Endothelial cell of umbilical vein (primary cell): ENCODE data around the gene CSRP1. TPM values are rescaled to one million over a fixed set of nuclear protein-coding genes. Genes with fewer than 3 reads are reported as not detected.

Experiments
- BruUV-seq: library from RNA; stranded (reverse); fragments of 400-500 nt; replicated peaks from 2 replicates; lab custom pipeline; 2021; lab: Mats Ljungman, UMichigan
- CTCF ChIA-PET: fragments of 300-600, 350-600 bp; sonication (Branson Sonifier 250); formaldehyde crosslinking; loops from one replicate; lab custom pipeline; 2021; ENCODE audit warnings: antibody characterized with exemption, inconsistent platforms; lab: Charles Lee
- POLR2A ChIA-PET: fragments of 300-600, 350-600 bp; sonication (Branson Sonifier 250); formaldehyde crosslinking; loops from one replicate; lab custom pipeline; 2021; ENCODE audit warnings: antibody characterized with exemption, inconsistent platforms; lab: Charles Lee
- DNase-seq: peaks from one replicate; pipeline ENCODE4 v3.0.0-alpha.2; 2011; ENCODE audit warnings: low read depth, low spot score
- FAIRE-seq: peaks from 2 replicates; lab custom pipeline; 2011; peaks lifted over from hg19 to GRCh38; lab: Jason Lieb, UNC
- H2AFZ ChIP-seq: 2 replicates; pipeline ENCODE4 v1.6.0; 2012; ENCODE audit warnings: low read depth, low read length, control low read depth, inconsistent platforms
- H3K27ac ChIP-seq: 2 replicates; pipeline ENCODE4 v1.5.1; 2011; ENCODE audit warnings: low read depth, mild to moderate bottlenecking, control low read depth, low read length, moderate library complexity; ENCODE audit not compliant: insufficient read depth
- H3K27me3 ChIP-seq, 2 experiments: 2 replicates each; pipeline versions ENCODE4 v1.6.0 to v1.6.1; 2011; ENCODE audit warnings: low read length in 2 of 2, mixed read lengths in 1 of 2; ENCODE audit not compliant: control insufficient read depth in 2 of 2, insufficient read depth in 2 of 2
- H3K36me3 ChIP-seq, 2 experiments: 2 replicates in 1 of 2; 3 replicates in 1 of 2; pipeline ENCODE4 v1.5.1; 2011; ENCODE audit warnings: low read length in 2 of 2, mild to moderate bottlenecking in 1 of 2, moderate library complexity in 1 of 2; ENCODE audit not compliant: control insufficient read depth in 2 of 2, insufficient read depth in 2 of 2; ENCODE audit errors: extremely low read depth in 1 of 2
- H3K4me1 ChIP-seq: 3 replicates; pipeline ENCODE4 v1.5.1; 2011; ENCODE audit warnings: mild to moderate bottlenecking, low read length; ENCODE audit not compliant: control insufficient read depth, insufficient read depth; ENCODE audit errors: extremely low read depth
- H3K4me2 ChIP-seq: 2 replicates; pipeline ENCODE4 v1.6.1; 2011; ENCODE audit warnings: low read length, control low read depth, mixed read lengths; ENCODE audit not compliant: insufficient read depth
- H3K4me3 ChIP-seq, 3 experiments: fragments of 200-600 bp in 1 of 3; sonication (generic), shearing (Covaris generic) in 1 of 3; replicated peaks in 1 of 3; 2 replicates each; pipeline ENCODE4 v1.5.1; 2011 to 2016; ENCODE audit warnings: control low read depth in 3 of 3, low read length in 3 of 3, mild to moderate bottlenecking in 2 of 3, inconsistent platforms in 1 of 3, low read depth in 1 of 3, moderate library complexity in 1 of 3; ENCODE audit not compliant: insufficient read depth in 1 of 3
- H3K79me2 ChIP-seq: 2 replicates; pipeline ENCODE4 v1.6.0; 2012; ENCODE audit warnings: low read length, inconsistent platforms; ENCODE audit not compliant: control insufficient read depth, insufficient read depth
- H3K9ac ChIP-seq: replicated peaks from 2 replicates; pipeline ENCODE3; 2011; ENCODE audit warnings: low read length, control low read depth; ENCODE audit not compliant: insufficient read depth; ENCODE audit errors: extremely low read depth
- H3K9me1 ChIP-seq: replicated peaks from 3 replicates; pipeline ENCODE4 v1.6.0; 2011; ENCODE audit warnings: mild to moderate bottlenecking, low read length; ENCODE audit not compliant: control insufficient read depth, insufficient read depth; ENCODE audit errors: extremely low read depth
- H3K9me3 ChIP-seq: replicated peaks from 2 replicates; pipeline ENCODE4 v1.5.1; 2012; ENCODE audit warnings: low read length, inconsistent platforms; ENCODE audit not compliant: control insufficient read depth, insufficient read depth
- H4K20me1 ChIP-seq: replicated peaks from 2 replicates; pipeline ENCODE3; 2011; ENCODE audit warnings: mild to moderate bottlenecking, low read length; ENCODE audit not compliant: control insufficient read depth, insufficient read depth; ENCODE audit errors: extremely low read depth
- CTCF ChIP-seq, 2 donors: IDR thresholded peaks; 1 replicate in 1 of 2; 2 replicates in 1 of 2; pipeline ENCODE4 v1.5.1; 2011; ENCODE audit warnings: low read length in 2 of 2, mild to moderate bottlenecking in 2 of 2, moderate library complexity in 2 of 2, control low read depth in 1 of 2, inconsistent platforms in 1 of 2, low read depth in 1 of 2; ENCODE audit not compliant: insufficient read depth in 1 of 2; ENCODE audit errors: extremely low read depth in 1 of 2
- EZH2 ChIP-seq: IDR thresholded peaks from 2 replicates; pipeline ENCODE4 v1.6.1; 2012; ENCODE audit warnings: borderline replicate concordance, low read depth, mild to moderate bottlenecking, moderate library complexity, low read length, inconsistent platforms; ENCODE audit not compliant: severe bottlenecking
- FOS ChIP-seq: IDR thresholded peaks from 2 replicates; pipeline ENCODE4 v1.6.1; 2011; ENCODE audit warnings: mild to moderate bottlenecking, low read length, moderate library complexity, borderline replicate concordance; ENCODE audit not compliant: insufficient read depth
- GATA2 ChIP-seq: IDR thresholded peaks from 2 replicates; pipeline ENCODE4 v1.7.0; 2011; ENCODE audit warnings: low read depth, mild to moderate bottlenecking, moderate library complexity, mixed read lengths, low read length; ENCODE audit not compliant: insufficient read length, insufficient read depth
- JUN ChIP-seq: IDR thresholded peaks from 2 replicates; pipeline ENCODE4 v1.6.1; 2011; ENCODE audit warnings: borderline replicate concordance, low read depth; ENCODE audit not compliant: insufficient read length, insufficient read depth
- MYC ChIP-seq: IDR thresholded peaks from one replicate; pipeline ENCODE4 v1.6.1; 2011; ENCODE audit warnings: mild to moderate bottlenecking, low read depth, low read length
- POLR2A ChIP-seq: IDR thresholded peaks from 2 replicates; pipeline ENCODE4 v1.6.1; 2012; ENCODE audit warnings: low read depth, mild to moderate bottlenecking, control low read depth, low read length
- POLR2AphosphoS5 ChIP-seq: IDR thresholded peaks from 2 replicates; pipeline ENCODE4 v1.6.1; 2012; ENCODE audit warnings: low read depth, mild to moderate bottlenecking, control low read depth, low read length, moderate library complexity; ENCODE audit not compliant: insufficient read depth
- dilution Hi-C: fragments of 300-500 bp; cut with MboI; formaldehyde crosslinking; loops from one replicate; pipeline ENCODE4 v1.15.0; 2019; ENCODE audit warnings: low sequenced_read_pairs; ENCODE audit not compliant: extremely low pct_ligation_motif_present
- intact Hi-C: fragments of 100-400 bp; cut with micrococcal nuclease; formaldehyde crosslinking; loops from one replicate; pipeline ENCODE4 v1.10.0; 2022
- polyA plus RNA-seq, 4 experiments: library from polyadenylated mRNA; depleted of rRNA in 3 of 4; stranded (reverse) in 3 of 4; unstranded in 1 of 4; fragments of >200 nt; gene quantifications; 2 replicates each; pipeline versions ENCODE4 v1.2.1 to v1.2.3, GENCODE V29; 2011 to 2012; ENCODE audit warnings: missing spikeins in 1 of 4
- total RNA-seq: library from RNA; stranded (reverse); gene quantifications from 2 replicates; pipeline ENCODE4 v1.2.3, GENCODE V29; 2021
- TF ChIP-seq, protein P1 (sequence below): IDR thresholded peaks from 2 replicates; pipeline ENCODE4 v1.6.1; 2011; ENCODE audit not compliant: insufficient read depth, insufficient read length

Gene CSRP1
- total and polyA plus RNA-seq, 2 donors (not counting 3 experiments of a cell fraction or from before 2014, with no cell fraction given) = 393 to 510 TPM

DNA sequence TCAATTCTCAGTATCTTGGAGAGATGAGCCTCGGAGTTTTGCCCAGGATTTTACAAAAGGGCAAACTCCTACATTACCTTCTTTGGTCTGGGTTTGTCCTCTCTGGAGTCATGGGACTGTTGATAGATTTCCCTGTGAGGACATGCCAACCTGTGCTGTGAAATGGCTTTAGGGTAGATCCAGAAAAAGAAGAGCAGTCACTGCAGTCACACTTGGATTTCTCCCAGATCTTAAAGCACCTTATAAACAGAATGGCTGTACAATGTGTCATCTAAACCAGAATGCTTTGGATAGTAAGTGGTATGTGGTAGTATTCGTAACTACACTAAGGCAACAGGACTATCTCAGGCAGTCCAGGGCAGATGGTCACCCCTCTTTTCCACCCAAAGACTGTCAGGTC lies 1.9 kb upstream of the CSRP1 start:
- no peak overlapping the region for H3K4me2 ChIP-seq
- H3K79me2 ChIP-seq = peaks cover 31% of the 10 kb centered on the region
- no peaks in the 10 kb centered on the region for H3K9me1 ChIP-seq
- no peak for DNase-seq
- no peaks in the 10 kb centered on the region for H3K9me3 ChIP-seq
- H3K27me3 ChIP-seq = no peaks in the 10 kb centered on the region
- no peaks in the 10 kb centered on the region for H3K36me3 ChIP-seq
- no peak overlapping the region for H3K9ac ChIP-seq
- H4K20me1 ChIP-seq = no peaks in the 10 kb centered on the region
- ChIA-PET CTCF (interaction anchor here (1.3 to 26.3 kb wide), 3 partner anchors 18 to 284 kb away, joined by 3 to 1317 read pairs (median 140); no protein-coding TSS in a partner anchor), POLR2A (interaction anchor here (1.3 kb wide), 1 partner anchor 28 kb away, joined by 3 read pairs; no protein-coding TSS in a partner anchor)
- H3K27ac ChIP-seq = no peak overlapping the region
- BruUV-seq = no TSS peak
- H3K4me3 ChIP-seq = no peak overlapping the region
- H2AFZ ChIP-seq = no peak overlapping the region
- peaks cover 42% of the 10 kb centered on the region for H3K4me1 ChIP-seq
- intact Hi-C loops (no loop called here), dilution Hi-C loops (no loop called here)
- TF ChIP-seq POLR2AphosphoS5 (no peak), CTCF (IDR thresholded peaks at IDR 0.05; ENCODE audit: extremely low read depth in 1 of 2, insufficient read depth in 1 of 2, low read depth in 1 of 2, low read length in 2 of 2) (no peak), EZH2 (no peak), JUN (no peak), POLR2A (no peak), MYC (no peak), FOS (no peak), GATA2 (no peak)
- TF ChIP-seq, protein P1, sequence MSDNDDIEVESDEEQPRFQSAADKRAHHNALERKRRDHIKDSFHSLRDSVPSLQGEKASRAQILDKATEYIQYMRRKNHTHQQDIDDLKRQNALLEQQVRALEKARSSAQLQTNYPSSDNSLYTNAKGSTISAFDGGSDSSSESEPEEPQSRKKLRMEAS = no peak
- no peak for FAIRE-seq
